Liver (tissue), 9 donors: Measurements from ENCODE around the gene TAF7. TPM values are rescaled to one million over a fixed set of nuclear protein-coding genes. Genes with fewer than 3 reads are reported as not detected.

Experiments
- DNase-seq: peaks from one replicate; pipeline ENCODE4 v3.0.0-alpha.2; 2017; ENCODE audit warnings: low spot score
- H3K27ac ChIP-seq, 2 donors: one replicate each; pipeline ENCODE4 v1.7.0; 2013; ENCODE audit warnings: inconsistent platforms in 2 of 2, low read length in 2 of 2, control low read depth in 1 of 2, low read depth in 1 of 2, mild to moderate bottlenecking in 1 of 2
- H3K27me3 ChIP-seq, 4 donors: one replicate each; pipeline versions ENCODE4 v1.6.1 to v1.7.0; 2013; ENCODE audit warnings: low read length in 3 of 4, inconsistent platforms in 1 of 4, mild to moderate bottlenecking in 1 of 4, moderate library complexity in 1 of 4; ENCODE audit not compliant: control insufficient read depth in 4 of 4, insufficient read depth in 4 of 4
- H3K36me3 ChIP-seq, 4 donors: one replicate each; pipeline versions ENCODE4 v1.6.1 to v1.7.0; 2013; ENCODE audit warnings: low read length in 3 of 4, mild to moderate bottlenecking in 3 of 4, low read depth in 1 of 4, moderate library complexity in 1 of 4; ENCODE audit not compliant: control insufficient read depth in 4 of 4, insufficient read depth in 3 of 4
- H3K4me1 ChIP-seq, 4 donors: one replicate each; pipeline versions ENCODE4 v1.6.1 to v1.7.0; 2013; ENCODE audit warnings: low read length in 3 of 4, mild to moderate bottlenecking in 3 of 4, moderate library complexity in 1 of 4; ENCODE audit not compliant: control insufficient read depth in 4 of 4, insufficient read depth in 4 of 4
- H3K4me3 ChIP-seq, 3 donors: one replicate each; pipeline versions ENCODE4 v1.6.1 to v1.7.0; 2013; ENCODE audit warnings: low read length in 3 of 3, control low read depth in 1 of 3, low read depth in 1 of 3, mild to moderate bottlenecking in 1 of 3
- H3K9ac ChIP-seq, 2 donors: one replicate each; pipeline ENCODE4 v1.7.0; 2013; ENCODE audit warnings: low read length in 2 of 2, mild to moderate bottlenecking in 2 of 2, moderate library complexity in 2 of 2, control low read depth in 1 of 2, low read depth in 1 of 2
- H3K9me3 ChIP-seq, 4 donors: one replicate each; pipeline versions ENCODE4 v1.6.1 to v1.7.0; 2013; ENCODE audit warnings: low read length in 3 of 4; ENCODE audit not compliant: control insufficient read depth in 4 of 4
- EGR1 ChIP-seq, 2 donors: IDR thresholded peaks; 2 replicates each; pipeline ENCODE4 v1.6.1; 2016 to 2018; ENCODE audit warnings: antibody characterized with exemption in 2 of 2, low read depth in 2 of 2
- FOXA1 ChIP-seq: IDR thresholded peaks from 2 replicates; pipeline ENCODE4 v1.6.1; 2016; ENCODE audit warnings: antibody characterized with exemption
- FOXA2 ChIP-seq: IDR thresholded peaks from 2 replicates; pipeline ENCODE4 v1.6.1; 2016; ENCODE audit warnings: antibody characterized with exemption
- GABPA ChIP-seq, 2 donors: IDR thresholded peaks in 1 of 2; conservative IDR thresholded peaks in 1 of 2; 2 replicates each; pipeline ENCODE4 v1.6.1; 2016; ENCODE audit warnings: antibody characterized with exemption in 2 of 2, mild to moderate bottlenecking in 1 of 2, moderate library complexity in 1 of 2
- HNF4A ChIP-seq, 2 donors: conservative IDR thresholded peaks; 2 replicates each; pipeline ENCODE4 v1.6.1; 2016; ENCODE audit warnings: antibody characterized with exemption in 2 of 2, mild to moderate bottlenecking in 2 of 2
- HNF4G ChIP-seq: IDR thresholded peaks from 2 replicates; pipeline ENCODE4 v1.6.1; 2016; ENCODE audit warnings: antibody characterized with exemption
- JUND ChIP-seq, 2 donors: IDR thresholded peaks; 2 replicates each; pipeline ENCODE4 v1.6.1; 2016; ENCODE audit warnings: antibody characterized with exemption in 2 of 2
- NR2F2 ChIP-seq: IDR thresholded peaks from 2 replicates; pipeline ENCODE4 v1.6.1; 2016; ENCODE audit warnings: antibody characterized with exemption
- RAD21 ChIP-seq, 2 donors: IDR thresholded peaks; 2 replicates each; pipeline ENCODE4 v1.6.1; 2016; ENCODE audit warnings: antibody characterized with exemption in 2 of 2, mild to moderate bottlenecking in 2 of 2
- RXRA ChIP-seq, 2 donors: IDR thresholded peaks; 2 replicates each; pipeline ENCODE4 v1.6.1; 2017 to 2018; ENCODE audit warnings: antibody characterized with exemption in 2 of 2, mild to moderate bottlenecking in 1 of 2
- SP1 ChIP-seq: IDR thresholded peaks from 2 replicates; pipeline ENCODE4 v1.6.1; 2018; ENCODE audit warnings: antibody characterized with exemption, mild to moderate bottlenecking
- TAF1 ChIP-seq: conservative IDR thresholded peaks from 2 replicates; pipeline ENCODE4 v1.6.1; 2016; ENCODE audit warnings: antibody characterized with exemption, mild to moderate bottlenecking
- YY1 ChIP-seq: IDR thresholded peaks from 2 replicates; pipeline ENCODE4 v1.6.1; 2016; ENCODE audit warnings: antibody characterized with exemption, mild to moderate bottlenecking
- WGBS: extraction: QIAGEN DNeasy Blood & Tissue Kit; methylation state at CpG from one replicate; pipeline ENCODE4 v1.1.7; 2013; 5-methylcytosine and 5-hydroxymethylcytosine counted together
- polyA plus RNA-seq, 2 donors: library from polyadenylated mRNA; stranded (reverse) in 1 of 2; unstranded in 1 of 2; fragments of 200-250 nt in 1 of 2; fragments of >200 nt in 1 of 2; fragmentation: Nextera tagmentation in 1 of 2; extraction: Ambion mirVana in 1 of 2; gene quantifications; one replicate each; pipeline versions ENCODE4 v1.2.1 to v1.2.3, GENCODE V29; 2013 to 2015
- total RNA-seq, 2 donors: library from RNA; depleted of rRNA; stranded (reverse); fragments of >200 nt; gene quantifications; one replicate each; pipeline ENCODE4 v1.2.3, GENCODE V29; 2014
- TF ChIP-seq, protein P1 (sequence below): IDR thresholded peaks from 2 replicates; pipeline ENCODE4 v1.6.1; 2016; ENCODE audit warnings: antibody characterized with exemption, mild to moderate bottlenecking
- TF ChIP-seq, protein P2 (sequence below): fragments of 150-350 bp; IDR thresholded peaks from 2 replicates; pipeline ENCODE4 v1.5.1; 2017; ENCODE audit warnings: improper control_type of control experiment, low read depth, low read length; ENCODE audit not compliant: missing input control
- TF ChIP-seq, protein P3 (sequence below): IDR thresholded peaks from 2 replicates; pipeline ENCODE4 v1.6.1; 2016; ENCODE audit warnings: antibody characterized with exemption
- TF ChIP-seq, protein P4 (sequence below): IDR thresholded peaks from 2 replicates; pipeline ENCODE4 v1.6.1; 2016; ENCODE audit warnings: antibody characterized with exemption
- TF ChIP-seq, protein P5 (sequence below): IDR thresholded peaks from 2 replicates; pipeline ENCODE4 v1.6.1; 2016; ENCODE audit warnings: antibody characterized with exemption
- donor health status: healthy.
- donor health status: healthy.
- donor health status: healthy.
- donor health status: healthy.
- donor health status: healthy.

Gene TAF7, protein sequence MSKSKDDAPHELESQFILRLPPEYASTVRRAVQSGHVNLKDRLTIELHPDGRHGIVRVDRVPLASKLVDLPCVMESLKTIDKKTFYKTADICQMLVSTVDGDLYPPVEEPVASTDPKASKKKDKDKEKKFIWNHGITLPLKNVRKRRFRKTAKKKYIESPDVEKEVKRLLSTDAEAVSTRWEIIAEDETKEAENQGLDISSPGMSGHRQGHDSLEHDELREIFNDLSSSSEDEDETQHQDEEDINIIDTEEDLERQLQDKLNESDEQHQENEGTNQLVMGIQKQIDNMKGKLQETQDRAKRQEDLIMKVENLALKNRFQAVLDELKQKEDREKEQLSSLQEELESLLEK
- total RNA-seq: 10 to 100 TPM; 25.7 to 36.3 TPM
- polyA plus RNA-seq: 10 to 100 TPM; 23.5 to 30.8 TPM

DNA sequence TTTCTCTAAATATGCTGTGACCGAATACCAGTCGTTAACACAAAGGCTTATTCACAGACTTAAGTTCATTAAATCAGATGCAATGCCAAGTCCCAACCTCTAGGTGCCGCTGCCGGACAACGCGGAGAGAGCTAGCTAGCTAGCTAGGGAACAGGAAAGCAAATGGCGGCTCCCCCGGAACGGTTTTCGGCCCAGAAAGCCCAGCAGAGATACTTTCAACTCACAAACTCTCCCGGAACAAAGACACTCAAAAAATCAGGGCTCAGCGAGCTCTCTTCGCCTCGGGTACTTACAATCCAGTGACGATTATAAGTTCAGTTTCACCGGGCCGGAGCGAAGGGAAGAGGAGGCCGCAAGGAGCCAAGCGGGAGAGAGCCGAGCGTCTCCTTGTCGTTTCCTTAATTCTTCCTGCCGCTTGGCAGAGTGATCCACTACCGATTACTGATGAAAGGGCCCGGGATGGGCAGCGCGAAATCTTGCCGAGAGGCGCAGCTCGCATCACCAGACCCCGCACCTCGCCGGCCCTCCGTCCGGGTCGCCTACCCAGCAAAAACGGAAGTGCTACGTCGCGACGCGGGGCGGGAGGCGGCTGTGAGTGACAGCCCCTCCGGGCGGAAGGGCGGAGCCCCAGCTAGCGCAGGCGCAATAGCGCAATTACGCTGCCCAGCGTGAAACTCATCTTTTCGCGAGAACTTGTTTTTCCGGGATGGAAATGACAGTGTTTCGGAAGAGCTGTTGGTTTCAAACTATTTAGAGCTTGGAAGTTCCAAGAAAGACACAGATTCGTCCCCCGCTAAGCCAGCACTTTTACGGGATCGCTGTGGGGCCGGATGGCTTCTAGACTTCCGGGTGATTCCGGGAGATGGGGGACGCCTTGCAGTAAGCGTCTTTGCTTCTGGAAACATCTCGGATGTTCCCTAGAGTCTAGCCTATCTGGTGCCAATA is at the start of gene TAF7:
TSS of gene TAF7 (minus strand) at position 560 of the 945 bp plus-strand sequence. CDS start 740 bp downstream, outside the sequence.
- Histone ChIP-seq H3K27me3 (no peaks in the 10 kb centered on the region), H3K9ac (peak within 1 kb of the TSS; percentile 68 to 91), H3K27ac (peak within 1 kb of the TSS; percentile 91 to 97), H3K4me3 (peak within 1 kb of the TSS; percentile 66 to 97 (median 96)), H3K4me1 (peaks cover 0 to 17% (median 4%) of the 10 kb centered on the region in 4 donors), H3K9me3 (peaks cover 29 to 55% (median 37%) of the 10 kb centered on the region in 4 donors), H3K36me3 (peaks cover 0 to 27% (median 21%) of the 10 kb centered on the region in 4 donors)
- 2% methylated on average over 67 of the region's 67 CpGs for WGBS
- peak; percentile 86 for DNase-seq
- TF ChIP-seq, protein P1, sequence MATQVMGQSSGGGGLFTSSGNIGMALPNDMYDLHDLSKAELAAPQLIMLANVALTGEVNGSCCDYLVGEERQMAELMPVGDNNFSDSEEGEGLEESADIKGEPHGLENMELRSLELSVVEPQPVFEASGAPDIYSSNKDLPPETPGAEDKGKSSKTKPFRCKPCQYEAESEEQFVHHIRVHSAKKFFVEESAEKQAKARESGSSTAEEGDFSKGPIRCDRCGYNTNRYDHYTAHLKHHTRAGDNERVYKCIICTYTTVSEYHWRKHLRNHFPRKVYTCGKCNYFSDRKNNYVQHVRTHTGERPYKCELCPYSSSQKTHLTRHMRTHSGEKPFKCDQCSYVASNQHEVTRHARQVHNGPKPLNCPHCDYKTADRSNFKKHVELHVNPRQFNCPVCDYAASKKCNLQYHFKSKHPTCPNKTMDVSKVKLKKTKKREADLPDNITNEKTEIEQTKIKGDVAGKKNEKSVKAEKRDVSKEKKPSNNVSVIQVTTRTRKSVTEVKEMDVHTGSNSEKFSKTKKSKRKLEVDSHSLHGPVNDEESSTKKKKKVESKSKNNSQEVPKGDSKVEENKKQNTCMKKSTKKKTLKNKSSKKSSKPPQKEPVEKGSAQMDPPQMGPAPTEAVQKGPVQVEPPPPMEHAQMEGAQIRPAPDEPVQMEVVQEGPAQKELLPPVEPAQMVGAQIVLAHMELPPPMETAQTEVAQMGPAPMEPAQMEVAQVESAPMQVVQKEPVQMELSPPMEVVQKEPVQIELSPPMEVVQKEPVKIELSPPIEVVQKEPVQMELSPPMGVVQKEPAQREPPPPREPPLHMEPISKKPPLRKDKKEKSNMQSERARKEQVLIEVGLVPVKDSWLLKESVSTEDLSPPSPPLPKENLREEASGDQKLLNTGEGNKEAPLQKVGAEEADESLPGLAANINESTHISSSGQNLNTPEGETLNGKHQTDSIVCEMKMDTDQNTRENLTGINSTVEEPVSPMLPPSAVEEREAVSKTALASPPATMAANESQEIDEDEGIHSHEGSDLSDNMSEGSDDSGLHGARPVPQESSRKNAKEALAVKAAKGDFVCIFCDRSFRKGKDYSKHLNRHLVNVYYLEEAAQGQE: peak; percentile 68
- TF ChIP-seq NR2F2 (no peak), FOXA1 (no peak), RAD21 (IDR thresholded peaks at IDR 0.05) (peak; percentile 56 to 65), FOXA2 (no peak), GABPA (IDR thresholded peaks at IDR 0.05 in 1 of 2, conservative IDR thresholded peaks at IDR 0.05 in 1 of 2) (peak; percentile 47 to 87), JUND (IDR thresholded peaks at IDR 0.05) (no peak), RXRA (IDR thresholded peaks at IDR 0.05) (no peak), EGR1 (IDR thresholded peaks at IDR 0.05; ENCODE audit: low read depth in 2 of 2) (no peak), SP1 (no peak), HNF4A (conservative IDR thresholded peaks at IDR 0.05) (no peak), TAF1 (peak; percentile 85), YY1 (peak; percentile 99), HNF4G (no peak)
- TF ChIP-seq, protein P2, sequence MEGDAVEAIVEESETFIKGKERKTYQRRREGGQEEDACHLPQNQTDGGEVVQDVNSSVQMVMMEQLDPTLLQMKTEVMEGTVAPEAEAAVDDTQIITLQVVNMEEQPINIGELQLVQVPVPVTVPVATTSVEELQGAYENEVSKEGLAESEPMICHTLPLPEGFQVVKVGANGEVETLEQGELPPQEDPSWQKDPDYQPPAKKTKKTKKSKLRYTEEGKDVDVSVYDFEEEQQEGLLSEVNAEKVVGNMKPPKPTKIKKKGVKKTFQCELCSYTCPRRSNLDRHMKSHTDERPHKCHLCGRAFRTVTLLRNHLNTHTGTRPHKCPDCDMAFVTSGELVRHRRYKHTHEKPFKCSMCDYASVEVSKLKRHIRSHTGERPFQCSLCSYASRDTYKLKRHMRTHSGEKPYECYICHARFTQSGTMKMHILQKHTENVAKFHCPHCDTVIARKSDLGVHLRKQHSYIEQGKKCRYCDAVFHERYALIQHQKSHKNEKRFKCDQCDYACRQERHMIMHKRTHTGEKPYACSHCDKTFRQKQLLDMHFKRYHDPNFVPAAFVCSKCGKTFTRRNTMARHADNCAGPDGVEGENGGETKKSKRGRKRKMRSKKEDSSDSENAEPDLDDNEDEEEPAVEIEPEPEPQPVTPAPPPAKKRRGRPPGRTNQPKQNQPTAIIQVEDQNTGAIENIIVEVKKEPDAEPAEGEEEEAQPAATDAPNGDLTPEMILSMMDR: peak; percentile 85
- TF ChIP-seq, protein P3, sequence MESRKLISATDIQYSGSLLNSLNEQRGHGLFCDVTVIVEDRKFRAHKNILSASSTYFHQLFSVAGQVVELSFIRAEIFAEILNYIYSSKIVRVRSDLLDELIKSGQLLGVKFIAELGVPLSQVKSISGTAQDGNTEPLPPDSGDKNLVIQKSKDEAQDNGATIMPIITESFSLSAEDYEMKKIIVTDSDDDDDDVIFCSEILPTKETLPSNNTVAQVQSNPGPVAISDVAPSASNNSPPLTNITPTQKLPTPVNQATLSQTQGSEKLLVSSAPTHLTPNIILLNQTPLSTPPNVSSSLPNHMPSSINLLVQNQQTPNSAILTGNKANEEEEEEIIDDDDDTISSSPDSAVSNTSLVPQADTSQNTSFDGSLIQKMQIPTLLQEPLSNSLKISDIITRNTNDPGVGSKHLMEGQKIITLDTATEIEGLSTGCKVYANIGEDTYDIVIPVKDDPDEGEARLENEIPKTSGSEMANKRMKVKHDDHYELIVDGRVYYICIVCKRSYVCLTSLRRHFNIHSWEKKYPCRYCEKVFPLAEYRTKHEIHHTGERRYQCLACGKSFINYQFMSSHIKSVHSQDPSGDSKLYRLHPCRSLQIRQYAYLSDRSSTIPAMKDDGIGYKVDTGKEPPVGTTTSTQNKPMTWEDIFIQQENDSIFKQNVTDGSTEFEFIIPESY: peak; percentile 98
- TF ChIP-seq, protein P4, sequence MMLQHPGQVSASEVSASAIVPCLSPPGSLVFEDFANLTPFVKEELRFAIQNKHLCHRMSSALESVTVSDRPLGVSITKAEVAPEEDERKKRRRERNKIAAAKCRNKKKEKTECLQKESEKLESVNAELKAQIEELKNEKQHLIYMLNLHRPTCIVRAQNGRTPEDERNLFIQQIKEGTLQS: peak; percentile 2
- TF ChIP-seq, protein P5, sequence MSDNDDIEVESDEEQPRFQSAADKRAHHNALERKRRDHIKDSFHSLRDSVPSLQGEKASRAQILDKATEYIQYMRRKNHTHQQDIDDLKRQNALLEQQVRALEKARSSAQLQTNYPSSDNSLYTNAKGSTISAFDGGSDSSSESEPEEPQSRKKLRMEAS: no peak
